HepG2 (cell line): Measurements from ENCODE around the gene ARHGEF40. TPM values are rescaled to one million over a fixed set of nuclear protein-coding genes. Genes with fewer than 3 reads are reported as not detected.

Source experiments
- ATAC-seq: fragments of 200-7000 bp; cut with Tn5 transposase; 3 replicates; pipeline ENCODE4 v1.9.1; 2020; ENCODE audit warnings: mild to moderate bottlenecking, moderate library complexity
- BruUV-seq: library from RNA; stranded (reverse); fragments of 400-500 nt; replicated peaks from 2 replicates; lab custom pipeline; 2021; lab: Mats Ljungman, UMichigan
- CTCF ChIA-PET: fragments of 300-600 bp; formaldehyde crosslinking; extraction: SDS; loops from one replicate; lab custom pipeline; 2021; ENCODE audit warnings: low total read pairs, inconsistent platforms, low intra/inter-chr PET ratio; lab: Yijun Ruan, JAX
- POLR2A ChIA-PET: fragments of 350-600 bp; sonication (Branson Sonifier 250); formaldehyde crosslinking; loops from one replicate; lab custom pipeline; 2020; ENCODE audit warnings: antibody characterized with exemption, inconsistent platforms; lab: Yijun Ruan, JAX
- DNase-seq: peaks from one replicate; pipeline ENCODE4 v3.0.0-alpha.2; 2015; ENCODE audit warnings: low spot score
- FAIRE-seq: peaks from 3 replicates; lab custom pipeline; 2011; peaks lifted over from hg19 to GRCh38; lab: Jason Lieb, UNC
- H2AFZ ChIP-seq: one replicate; pipeline ENCODE4 v1.6.1; 2011; ENCODE audit warnings: low read length, inconsistent platforms
- H3K27ac ChIP-seq: fragments of 300-600 bp; 3 replicates; pipeline ENCODE4 v1.8.0; 2011; ENCODE audit warnings: mixed run types, mild to moderate bottlenecking, mixed read lengths, low read length, inconsistent platforms; ENCODE audit not compliant: insufficient read depth; ENCODE audit errors: extremely low read length
- H3K27me3 ChIP-seq, 2 experiments: fragments of 200-600 bp in 1 of 2; 2 replicates in 1 of 2; 3 replicates in 1 of 2; pipeline versions ENCODE4 v1.6.0 to v1.8.0; 2011; ENCODE audit warnings: low read length in 2 of 2, mild to moderate bottlenecking in 2 of 2, moderate library complexity in 2 of 2, inconsistent platforms in 1 of 2; ENCODE audit not compliant: insufficient read depth in 2 of 2, control insufficient read depth in 1 of 2
- H3K36me3 ChIP-seq, 2 experiments: fragments of 200-600 bp in 1 of 2; replicated peaks in 1 of 2; 2 replicates in 1 of 2; 3 replicates in 1 of 2; pipeline versions ENCODE4 v1.5.1 to v1.8.0; 2011; ENCODE audit warnings: low read length in 2 of 2, inconsistent platforms in 1 of 2; ENCODE audit not compliant: insufficient read depth in 2 of 2, control insufficient read depth in 1 of 2
- H3K4me1 ChIP-seq: 2 replicates; pipeline ENCODE4 v1.5.1; 2012; ENCODE audit warnings: low read length, inconsistent platforms; ENCODE audit not compliant: insufficient read depth
- H3K4me2 ChIP-seq: 2 replicates; pipeline ENCODE4 v1.6.0; 2011; ENCODE audit warnings: low read depth, low read length, inconsistent platforms
- H3K4me3 ChIP-seq, 3 experiments: fragments of 200-600 bp in 1 of 3; sonication (generic), shearing (Covaris generic) in 1 of 3; replicated peaks in 1 of 3; 2 replicates each; pipeline ENCODE4 v1.5.1; 2011 to 2016; ENCODE audit warnings: low read length in 3 of 3, inconsistent platforms in 2 of 3, low read depth in 2 of 3, mild to moderate bottlenecking in 2 of 3, control low read depth in 1 of 3, mixed read lengths in 1 of 3; ENCODE audit not compliant: insufficient read depth in 1 of 3
- H3K79me2 ChIP-seq: one replicate; pipeline ENCODE4 v1.6.1; 2011; ENCODE audit warnings: low read length, inconsistent platforms; ENCODE audit not compliant: insufficient read depth
- H3K9ac ChIP-seq: 2 replicates; pipeline ENCODE4 v1.6.0; 2011; ENCODE audit warnings: mild to moderate bottlenecking, low read depth, low read length, inconsistent platforms; ENCODE audit not compliant: insufficient read depth
- H3K9me3 ChIP-seq: 2 replicates; pipeline ENCODE4 v1.5.1; 2012; ENCODE audit warnings: mild to moderate bottlenecking, low read length
- H4K20me1 ChIP-seq: 2 replicates; pipeline ENCODE4 v1.6.0; 2011; ENCODE audit warnings: inconsistent platforms, mild to moderate bottlenecking, low read length, moderate library complexity; ENCODE audit not compliant: insufficient read depth
- ESRRA ChIP-seq: sonication (generic); formaldehyde crosslinking; IDR thresholded peaks from 2 replicates; pipeline ENCODE4 v1.5.1; 2020; ENCODE audit warnings: mild to moderate bottlenecking, low read depth, missing genetic modification reagents
- FOXJ3 ChIP-seq: sonication (generic); formaldehyde crosslinking; IDR thresholded peaks from 2 replicates; pipeline ENCODE4 v1.4.0; 2020; ENCODE audit warnings: missing genetic modification reagents, mild to moderate bottlenecking, borderline replicate concordance
- KLF13 ChIP-seq: sonication (generic); formaldehyde crosslinking; IDR thresholded peaks from 2 replicates; pipeline ENCODE4 v1.4.0; 2020; ENCODE audit warnings: mild to moderate bottlenecking, missing genetic modification reagents
- NBN ChIP-seq: fragments of 450-650 bp; conservative IDR thresholded peaks from 2 replicates; pipeline ENCODE4 v1.6.1; 2017
- PPARG ChIP-seq: conservative IDR thresholded peaks from 2 replicates; pipeline ENCODE4 v1.6.1; 2016; ENCODE audit warnings: missing biosample characterization, missing genetic modification reagents
- SIN3A ChIP-seq: IDR thresholded peaks from 2 replicates; pipeline ENCODE4 v1.6.1; 2011; ENCODE audit warnings: low read depth, mild to moderate bottlenecking, control low read depth, low read length, borderline replicate concordance
- ZNF44 ChIP-seq: sonication (generic); formaldehyde crosslinking; IDR thresholded peaks from 2 replicates; pipeline ENCODE4 v1.5.1; 2020; ENCODE audit warnings: mild to moderate bottlenecking, missing genetic modification reagents
- ZNF841 ChIP-seq: sonication (generic); formaldehyde crosslinking; IDR thresholded peaks from 2 replicates; pipeline ENCODE4 v1.8.1; 2023; ENCODE audit warnings: missing genetic modification reagents, borderline replicate concordance
- ZSCAN9 ChIP-seq: IDR thresholded peaks from 2 replicates; pipeline ENCODE4 v1.6.1; 2016; ENCODE audit warnings: borderline replicate concordance
- WGBS: methylation state at CpG from one replicate; pipeline ENCODE4 v1.1.6; 2017; ENCODE audit warnings: low lambda C conversion rate; 5-methylcytosine and 5-hydroxymethylcytosine counted together
- in situ Hi-C: cut with HindIII; loops from 2 replicates; pipeline ENCODE4 v1.10.0; 2017; ENCODE audit warnings: low pct_unique_long_range_greater_than_20kb; ENCODE audit not compliant: extremely low pct_ligation_motif_present
- intact Hi-C: fragments of 100-400 bp; cut with micrococcal nuclease; formaldehyde crosslinking; loops from one replicate; pipeline ENCODE4 v1.10.0; 2022; ENCODE audit not compliant: unreplicated experiment
- polyA plus RNA-seq, 8 experiments: library from polyadenylated mRNA; depleted of rRNA in 3 of 8; stranded (reverse) in 7 of 8; unstranded in 1 of 8; fragments of >200 nt; fragmentation: Illumina TruSeq in 4 of 8; extraction: Trizol in 4 of 8; gene quantifications; 2 replicates each; pipeline versions ENCODE4 v1.2.1 to v1.2.3, GENCODE V29; 2011 to 2016; ENCODE audit warnings: low read depth in 4 of 8, missing spikeins in 1 of 8, mixed read lengths in 1 of 8; ENCODE audit not compliant: insufficient read depth in 1 of 8
- total RNA-seq, 5 experiments: library from RNA; depleted of rRNA; stranded (reverse); fragments of >200 nt; fragmentation: Illumina TruSeq; extraction: Trizol; gene quantifications; 2 replicates each; pipeline ENCODE4 v1.2.3, GENCODE V29; 2016; ENCODE audit warnings: low read depth in 1 of 5
- TF ChIP-seq, protein P1 (sequence below): sonication (generic); formaldehyde crosslinking; IDR thresholded peaks from 2 replicates; pipeline ENCODE4 v1.5.0; 2020; ENCODE audit warnings: mild to moderate bottlenecking, missing genetic modification reagents
- TF ChIP-seq, protein P2 (sequence below): sonication (generic); formaldehyde crosslinking; IDR thresholded peaks from 2 replicates; pipeline ENCODE4 v1.5.0; 2020; ENCODE audit warnings: mild to moderate bottlenecking, missing genetic modification reagents, borderline replicate concordance
- TF ChIP-seq, protein P3 (sequence below): IDR thresholded peaks from 2 replicates; pipeline ENCODE4 v1.6.1; 2016; ENCODE audit warnings: low read depth
- TF ChIP-seq, protein P4 (sequence below): sonication (generic); formaldehyde crosslinking; IDR thresholded peaks from 2 replicates; pipeline ENCODE4 v1.5.0; 2020; ENCODE audit warnings: mild to moderate bottlenecking, missing genetic modification reagents

Gene ARHGEF40
- total and polyA plus RNA-seq, 2 of the 13 experiments (the other 11 are each of a cell fraction or from before 2014, with no cell fraction given) = 28.1 to 78.1 TPM

DNA sequence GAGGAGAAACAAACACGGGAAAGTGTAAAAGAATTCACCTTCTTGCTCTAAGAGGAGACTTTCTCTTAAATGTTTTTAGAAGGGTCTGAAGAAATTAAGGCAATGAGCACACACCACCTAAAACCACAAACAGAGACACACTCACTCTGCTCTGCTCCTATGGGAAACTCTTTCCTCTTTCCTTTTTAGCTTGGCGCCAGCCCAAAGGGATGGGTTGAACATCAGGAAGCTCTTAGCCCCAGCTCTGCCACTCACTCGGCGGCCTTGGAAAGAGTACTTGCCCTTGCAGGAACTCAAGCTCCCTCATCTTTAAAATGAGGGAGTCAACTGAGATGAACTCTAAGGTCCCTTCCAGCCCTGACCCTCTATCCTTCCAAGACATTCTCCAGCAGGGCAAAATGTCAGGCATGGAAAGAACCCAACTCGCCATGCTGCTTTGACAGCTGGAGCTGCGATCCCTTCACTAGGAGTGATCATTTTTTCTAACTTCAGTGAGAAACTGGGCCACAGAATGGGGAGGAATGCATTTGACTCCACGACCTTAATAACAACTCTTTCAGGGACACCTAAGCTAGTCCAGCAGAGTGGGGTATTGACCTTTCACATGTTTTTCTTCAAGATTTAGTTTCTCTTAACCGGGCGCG lies 13.5 kb upstream of the ARHGEF40 start:
- H3K9me3 ChIP-seq = no peaks in the 10 kb centered on the region
- ATAC-seq (no peak), DNase-seq (no peak), FAIRE-seq (no peak)
- H3K79me2 ChIP-seq = no peaks in the 10 kb centered on the region
- H3K27ac ChIP-seq = peak overlapping the region; percentile 92
- no peaks in the 10 kb centered on the region for H3K36me3 ChIP-seq
- in situ Hi-C loops (no loop called here), intact Hi-C loops (loop anchor here (5.0 kb wide), 1 partner anchor 374 kb away; the partner anchor contains the start of gene RNASE4)
- no peaks in the 10 kb centered on the region for H4K20me1 ChIP-seq
- no peaks in the 10 kb centered on the region for H3K27me3 ChIP-seq
- WGBS = 91% methylated on average over 10 of the region's 10 CpGs
- H3K9ac ChIP-seq = 0 out of 2 replicates have a peak overlapping the region, but pooled peaks have one; percentile 7
- H3K4me3 ChIP-seq = peak overlapping the region in 2 of 3 experiments; percentile 13 to 42; a peak in 2 of 6 replicates
- H3K4me1 ChIP-seq = peaks cover 99% of the 10 kb centered on the region
- ChIA-PET POLR2A (interaction anchor here (0.8 to 4.3 kb wide), 12 partner anchors 10 to 373 kb away, joined by 3 to 77 read pairs (median 8); partner anchors contain the start of genes ARHGEF40 and RNASE4), CTCF (interaction anchor here (0.9 to 3.2 kb wide), 6 partner anchors 10 to 48 kb away, joined by 3 to 12 read pairs (median 4); no protein-coding TSS in a partner anchor)
- peak overlapping the region; percentile 71 for H3K4me2 ChIP-seq
- H2AFZ ChIP-seq = no peak overlapping the region
- no TSS peak for BruUV-seq
- TF ChIP-seq ZNF44 (no peak; the same call in 1 of the 2 replicates), ESRRA (CRISPR knock-in tag) (no peak), PPARG (CRISPR knock-in tag) (no peak), ZNF841 (no peak), FOXJ3 (no peak), NBN (no peak), KLF13 (no peak), ZSCAN9 (CRISPR knock-in tag) (no peak), SIN3A (no peak)
- TF ChIP-seq, protein P1, sequence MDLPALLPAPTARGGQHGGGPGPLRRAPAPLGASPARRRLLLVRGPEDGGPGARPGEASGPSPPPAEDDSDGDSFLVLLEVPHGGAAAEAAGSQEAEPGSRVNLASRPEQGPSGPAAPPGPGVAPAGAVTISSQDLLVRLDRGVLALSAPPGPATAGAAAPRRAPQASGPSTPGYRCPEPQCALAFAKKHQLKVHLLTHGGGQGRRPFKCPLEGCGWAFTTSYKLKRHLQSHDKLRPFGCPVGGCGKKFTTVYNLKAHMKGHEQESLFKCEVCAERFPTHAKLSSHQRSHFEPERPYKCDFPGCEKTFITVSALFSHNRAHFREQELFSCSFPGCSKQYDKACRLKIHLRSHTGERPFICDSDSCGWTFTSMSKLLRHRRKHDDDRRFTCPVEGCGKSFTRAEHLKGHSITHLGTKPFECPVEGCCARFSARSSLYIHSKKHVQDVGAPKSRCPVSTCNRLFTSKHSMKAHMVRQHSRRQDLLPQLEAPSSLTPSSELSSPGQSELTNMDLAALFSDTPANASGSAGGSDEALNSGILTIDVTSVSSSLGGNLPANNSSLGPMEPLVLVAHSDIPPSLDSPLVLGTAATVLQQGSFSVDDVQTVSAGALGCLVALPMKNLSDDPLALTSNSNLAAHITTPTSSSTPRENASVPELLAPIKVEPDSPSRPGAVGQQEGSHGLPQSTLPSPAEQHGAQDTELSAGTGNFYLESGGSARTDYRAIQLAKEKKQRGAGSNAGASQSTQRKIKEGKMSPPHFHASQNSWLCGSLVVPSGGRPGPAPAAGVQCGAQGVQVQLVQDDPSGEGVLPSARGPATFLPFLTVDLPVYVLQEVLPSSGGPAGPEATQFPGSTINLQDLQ (CRISPR knock-in tag) = no peak
- TF ChIP-seq, protein P2, sequence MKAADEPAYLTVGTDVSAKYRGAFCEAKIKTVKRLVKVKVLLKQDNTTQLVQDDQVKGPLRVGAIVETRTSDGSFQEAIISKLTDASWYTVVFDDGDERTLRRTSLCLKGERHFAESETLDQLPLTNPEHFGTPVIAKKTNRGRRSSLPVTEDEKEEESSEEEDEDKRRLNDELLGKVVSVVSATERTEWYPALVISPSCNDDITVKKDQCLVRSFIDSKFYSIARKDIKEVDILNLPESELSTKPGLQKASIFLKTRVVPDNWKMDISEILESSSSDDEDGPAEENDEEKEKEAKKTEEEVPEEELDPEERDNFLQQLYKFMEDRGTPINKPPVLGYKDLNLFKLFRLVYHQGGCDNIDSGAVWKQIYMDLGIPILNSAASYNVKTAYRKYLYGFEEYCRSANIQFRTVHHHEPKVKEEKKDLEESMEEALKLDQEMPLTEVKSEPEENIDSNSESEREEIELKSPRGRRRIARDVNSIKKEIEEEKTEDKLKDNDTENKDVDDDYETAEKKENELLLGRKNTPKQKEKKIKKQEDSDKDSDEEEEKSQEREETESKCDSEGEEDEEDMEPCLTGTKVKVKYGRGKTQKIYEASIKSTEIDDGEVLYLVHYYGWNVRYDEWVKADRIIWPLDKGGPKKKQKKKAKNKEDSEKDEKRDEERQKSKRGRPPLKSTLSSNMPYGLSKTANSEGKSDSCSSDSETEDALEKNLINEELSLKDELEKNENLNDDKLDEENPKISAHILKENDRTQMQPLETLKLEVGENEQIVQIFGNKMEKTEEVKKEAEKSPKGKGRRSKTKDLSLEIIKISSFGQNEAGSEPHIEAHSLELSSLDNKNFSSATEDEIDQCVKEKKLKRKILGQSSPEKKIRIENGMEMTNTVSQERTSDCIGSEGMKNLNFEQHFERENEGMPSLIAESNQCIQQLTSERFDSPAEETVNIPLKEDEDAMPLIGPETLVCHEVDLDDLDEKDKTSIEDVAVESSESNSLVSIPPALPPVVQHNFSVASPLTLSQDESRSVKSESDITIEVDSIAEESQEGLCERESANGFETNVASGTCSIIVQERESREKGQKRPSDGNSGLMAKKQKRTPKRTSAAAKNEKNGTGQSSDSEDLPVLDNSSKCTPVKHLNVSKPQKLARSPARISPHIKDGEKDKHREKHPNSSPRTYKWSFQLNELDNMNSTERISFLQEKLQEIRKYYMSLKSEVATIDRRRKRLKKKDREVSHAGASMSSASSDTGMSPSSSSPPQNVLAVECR (CRISPR knock-in tag) = no peak
- TF ChIP-seq, protein P3, sequence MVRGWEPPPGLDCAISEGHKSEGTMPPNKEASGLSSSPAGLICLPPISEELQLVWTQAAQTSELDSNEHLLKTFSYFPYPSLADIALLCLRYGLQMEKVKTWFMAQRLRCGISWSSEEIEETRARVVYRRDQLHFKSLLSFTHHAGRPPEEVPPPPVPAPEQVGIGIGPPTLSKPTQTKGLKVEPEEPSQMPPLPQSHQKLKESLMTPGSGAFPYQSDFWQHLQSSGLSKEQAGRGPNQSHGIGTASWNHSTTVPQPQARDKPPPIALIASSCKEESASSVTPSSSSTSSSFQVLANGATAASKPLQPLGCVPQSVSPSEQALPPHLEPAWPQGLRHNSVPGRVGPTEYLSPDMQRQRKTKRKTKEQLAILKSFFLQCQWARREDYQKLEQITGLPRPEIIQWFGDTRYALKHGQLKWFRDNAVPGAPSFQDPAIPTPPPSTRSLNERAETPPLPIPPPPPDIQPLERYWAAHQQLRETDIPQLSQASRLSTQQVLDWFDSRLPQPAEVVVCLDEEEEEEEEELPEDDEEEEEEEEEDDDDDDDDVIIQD = no peak
- TF ChIP-seq, protein P4, sequence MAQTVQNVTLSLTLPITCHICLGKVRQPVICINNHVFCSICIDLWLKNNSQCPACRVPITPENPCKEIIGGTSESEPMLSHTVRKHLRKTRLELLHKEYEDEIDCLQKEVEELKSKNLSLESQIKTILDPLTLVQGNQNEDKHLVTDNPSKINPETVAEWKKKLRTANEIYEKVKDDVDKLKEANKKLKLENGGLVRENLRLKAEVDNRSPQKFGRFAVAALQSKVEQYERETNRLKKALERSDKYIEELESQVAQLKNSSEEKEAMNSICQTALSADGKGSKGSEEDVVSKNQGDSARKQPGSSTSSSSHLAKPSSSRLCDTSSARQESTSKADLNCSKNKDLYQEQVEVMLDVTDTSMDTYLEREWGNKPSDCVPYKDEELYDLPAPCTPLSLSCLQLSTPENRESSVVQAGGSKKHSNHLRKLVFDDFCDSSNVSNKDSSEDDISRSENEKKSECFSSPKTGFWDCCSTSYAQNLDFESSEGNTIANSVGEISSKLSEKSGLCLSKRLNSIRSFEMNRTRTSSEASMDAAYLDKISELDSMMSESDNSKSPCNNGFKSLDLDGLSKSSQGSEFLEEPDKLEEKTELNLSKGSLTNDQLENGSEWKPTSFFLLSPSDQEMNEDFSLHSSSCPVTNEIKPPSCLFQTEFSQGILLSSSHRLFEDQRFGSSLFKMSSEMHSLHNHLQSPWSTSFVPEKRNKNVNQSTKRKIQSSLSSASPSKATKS (CRISPR knock-in tag) = no peak
